NCI-H1417 treated with DMSO at 0.1 percent for 48 hours (cell line): Measurements from ENCODE around the gene ARMH1.
"Not testable (repeated sequence)": the region's sequence is repeated elsewhere in the genome, so short reads cannot be mapped to it uniquely, and the experiment has no call there.

Source experiments
- DNase-seq: peaks from one replicate; lab custom pipeline; 2025; lab: John Stamatoyannopoulos, UW

Gene ARMH1

GRCh38 chr1:44644806-44645205, 29.7 kb upstream of the ARMH1 start:
- no peak for DNase-seq

- no peak for DNase-seq
These were observed 28.9 kb upstream of the ARMH1 start for GRCh38 chr1:44645476-44646244.

- no peak for DNase-seq
These were observed 28.0 kb upstream of the ARMH1 start for GRCh38 chr1:44646261-44647110.

GRCh38 chr1:44647896-44648295, 26.6 kb upstream of the ARMH1 start:
- no peak for DNase-seq

- no peak for DNase-seq
These were observed 25.8 kb upstream of the ARMH1 start for GRCh38 chr1:44648529-44649250.

- no peak for DNase-seq
These were observed 24.7 kb upstream of the ARMH1 start for GRCh38 chr1:44649788-44650158.

- no peak for DNase-seq
These were observed 24.2 kb upstream of the ARMH1 start for GRCh38 chr1:44650159-44650831.

GRCh38 chr1:44651069-44651468, 23.4 kb upstream of the ARMH1 start:
- no peak for DNase-seq

- no peak for DNase-seq
These were observed 21.9 kb upstream of the ARMH1 start for GRCh38 chr1:44652445-44653106.

GRCh38 chr1:44653107-44653964, 21.2 kb upstream of the ARMH1 start:
- DNase-seq, result no peak

- DNase-seq, result no peak
These were observed 19.8 kb upstream of the ARMH1 start for GRCh38 chr1:44654621-44655187.

GRCh38 chr1:44655609-44656008, 18.9 kb upstream of the ARMH1 start:
- no peak for DNase-seq

GRCh38 chr1:44659566-44659965, 14.9 kb upstream of the ARMH1 start:
- DNase-seq, result no peak

GRCh38 chr1:44660176-44660575, 14.3 kb upstream of the ARMH1 start:
- DNase-seq, result no peak

- DNase-seq, result no peak
These were observed 12.5 kb upstream of the ARMH1 start for GRCh38 chr1:44661781-44662682.

- DNase-seq, result no peak
These were observed 11.9 kb upstream of the ARMH1 start for GRCh38 chr1:44662683-44663030.

- DNase-seq, result no peak
These were observed 11.1 kb upstream of the ARMH1 start for GRCh38 chr1:44663417-44663816.

- DNase-seq, result no peak
These were observed 9.7 kb upstream of the ARMH1 start for GRCh38 chr1:44664730-44665370.

GRCh38 chr1:44666719-44667118, 7.8 kb upstream of the ARMH1 start:
- DNase-seq, result not testable (repeated sequence)
